HepG2 (cell line): ENCODE measurements around the gene RAD9A. TPM values are rescaled to one million over a fixed set of nuclear protein-coding genes. Genes with fewer than 3 reads are reported as not detected.

Experiments used
- AGO1 ChIP-seq: fragments of 200-400 bp; formaldehyde crosslinking; IDR thresholded peaks from 2 replicates; pipeline ENCODE4 v1.6.1; 2017; ENCODE audit warnings: mild to moderate bottlenecking, low read depth, low read length, moderate library complexity; ENCODE audit not compliant: poor library complexity, severe bottlenecking
- ARID2 ChIP-seq: sonication (generic); formaldehyde crosslinking; IDR thresholded peaks from 2 replicates; pipeline ENCODE4 v1.8.1; 2022; ENCODE audit warnings: mild to moderate bottlenecking, missing genetic modification reagents, borderline replicate concordance
- CREB1 ChIP-seq, 2 experiments: fragments of 450-650 bp in 1 of 2; IDR thresholded peaks; 2 replicates each; pipeline ENCODE4 v1.6.1; 2016 to 2017; ENCODE audit warnings: control low read depth in 1 of 2, mild to moderate bottlenecking in 1 of 2, missing compliant biosample characterization in 1 of 2, missing genetic modification characterization in 1 of 2
- E2F5 ChIP-seq: sonication (generic); formaldehyde crosslinking; conservative IDR thresholded peaks from 2 replicates; pipeline ENCODE4 v1.4.0; 2020; ENCODE audit warnings: missing genetic modification reagents
- FOXK1 ChIP-seq: sonication (generic); formaldehyde crosslinking; IDR thresholded peaks from 2 replicates; pipeline ENCODE4 v1.4.0; 2020; ENCODE audit warnings: low read depth, missing genetic modification reagents, borderline replicate concordance
- FOXK2 ChIP-seq: fragments of 450-650 bp; IDR thresholded peaks from 2 replicates; pipeline ENCODE4 v1.6.1; 2016
- HNRNPK ChIP-seq: fragments of 200-400 bp; formaldehyde crosslinking; IDR thresholded peaks from 2 replicates; pipeline ENCODE4 v1.6.1; 2018; ENCODE audit warnings: low read length, low read depth, moderate library complexity, mild to moderate bottlenecking; ENCODE audit not compliant: poor library complexity, severe bottlenecking
- JUNB ChIP-seq: sonication (generic); formaldehyde crosslinking; IDR thresholded peaks from 2 replicates; pipeline ENCODE4 v1.8.0; 2022; ENCODE audit warnings: missing genetic modification reagents, mild to moderate bottlenecking, borderline replicate concordance
- KLF6 ChIP-seq: IDR thresholded peaks from 2 replicates; pipeline ENCODE4 v1.8.0; 2016; ENCODE audit warnings: missing biosample characterization, missing genetic modification reagents
- MXD4 ChIP-seq: IDR thresholded peaks from 2 replicates; pipeline ENCODE4 v1.6.1; 2016; ENCODE audit warnings: mild to moderate bottlenecking, missing biosample characterization, missing genetic modification reagents
- RFXANK ChIP-seq: IDR thresholded peaks from 2 replicates; pipeline ENCODE4 v1.6.1; 2016
- SAP130 ChIP-seq: IDR thresholded peaks from 2 replicates; pipeline ENCODE4 v1.6.1; 2016; ENCODE audit warnings: low read depth
- SRF ChIP-seq: IDR thresholded peaks from 2 replicates; pipeline ENCODE4 v1.6.1; 2011; ENCODE audit warnings: mild to moderate bottlenecking, low read depth, low read length, moderate library complexity
- STAG1 ChIP-seq: sonication (generic); formaldehyde crosslinking; IDR thresholded peaks from 2 replicates; pipeline ENCODE4 v1.4.0; 2020; ENCODE audit warnings: missing genetic modification reagents
- TAF1 ChIP-seq: sonication (generic); formaldehyde crosslinking; IDR thresholded peaks from 2 replicates; pipeline ENCODE4 v1.4.0; 2020; ENCODE audit warnings: missing genetic modification reagents
- ZHX1 ChIP-seq: sonication (generic); formaldehyde crosslinking; IDR thresholded peaks from 2 replicates; pipeline ENCODE4 v1.8.1; 2022; ENCODE audit warnings: low read depth, mild to moderate bottlenecking, missing genetic modification reagents
- ZNF431 ChIP-seq: sonication (generic); formaldehyde crosslinking; IDR thresholded peaks from 2 replicates; pipeline ENCODE4 v1.9.0; 2022; ENCODE audit warnings: missing genetic modification reagents, low read depth, mild to moderate bottlenecking, borderline replicate concordance
- ZNF441 ChIP-seq: sonication (generic); formaldehyde crosslinking; IDR thresholded peaks from 2 replicates; pipeline ENCODE4 v1.7.0; 2021; ENCODE audit warnings: missing genetic modification reagents, borderline replicate concordance
- ZNF563 ChIP-seq: sonication (generic); formaldehyde crosslinking; IDR thresholded peaks from 2 replicates; pipeline ENCODE4 v1.8.0; 2022; ENCODE audit warnings: mild to moderate bottlenecking, moderate library complexity, missing genetic modification reagents
- ZNF709 ChIP-seq: sonication (generic); formaldehyde crosslinking; IDR thresholded peaks from 2 replicates; pipeline ENCODE4 v1.5.0; 2020; ENCODE audit warnings: mild to moderate bottlenecking, missing genetic modification reagents
- ZNF746 ChIP-seq: sonication (generic); formaldehyde crosslinking; IDR thresholded peaks from 2 replicates; pipeline ENCODE4 v1.8.0; 2022; ENCODE audit warnings: mild to moderate bottlenecking, missing genetic modification reagents
- ZSCAN25 ChIP-seq: sonication (generic); formaldehyde crosslinking; IDR thresholded peaks from 2 replicates; pipeline ENCODE4 v1.8.0; 2022; ENCODE audit warnings: mild to moderate bottlenecking, missing genetic modification reagents
- ZSCAN9 ChIP-seq: IDR thresholded peaks from 2 replicates; pipeline ENCODE4 v1.6.1; 2016; ENCODE audit warnings: borderline replicate concordance
- ZZZ3 ChIP-seq: sonication (generic); formaldehyde crosslinking; IDR thresholded peaks from 2 replicates; pipeline ENCODE4 v1.4.0; 2020; ENCODE audit warnings: missing genetic modification reagents, mild to moderate bottlenecking, borderline replicate concordance
- polyA plus RNA-seq, 8 experiments: library from polyadenylated mRNA; depleted of rRNA in 3 of 8; stranded (reverse) in 7 of 8; unstranded in 1 of 8; fragments of >200 nt; fragmentation: Illumina TruSeq in 4 of 8; extraction: Trizol in 4 of 8; gene quantifications; 2 replicates each; pipeline versions ENCODE4 v1.2.1 to v1.2.3, GENCODE V29; 2011 to 2016; ENCODE audit warnings: low read depth in 4 of 8, missing spikeins in 1 of 8, mixed read lengths in 1 of 8; ENCODE audit not compliant: insufficient read depth in 1 of 8
- total RNA-seq, 5 experiments: library from RNA; depleted of rRNA; stranded (reverse); fragments of >200 nt; fragmentation: Illumina TruSeq; extraction: Trizol; gene quantifications; 2 replicates each; pipeline ENCODE4 v1.2.3, GENCODE V29; 2016; ENCODE audit warnings: low read depth in 1 of 5
- TF ChIP-seq, protein P1 (sequence below): sonication (generic); formaldehyde crosslinking; conservative IDR thresholded peaks from 2 replicates; pipeline ENCODE4 v1.8.1; 2023; ENCODE audit warnings: missing genetic modification reagents
- TF ChIP-seq, protein P2 (sequence below): sonication (generic); formaldehyde crosslinking; IDR thresholded peaks from 2 replicates; pipeline ENCODE4 v1.8.1; 2023; ENCODE audit warnings: mild to moderate bottlenecking, missing genetic modification reagents, borderline replicate concordance

RAD9A gene
- total and polyA plus RNA-seq, 2 of the 13 experiments (the other 11 are each of a cell fraction or from before 2014, with no cell fraction given), result 10.1 to 15.7 TPM

DNA sequence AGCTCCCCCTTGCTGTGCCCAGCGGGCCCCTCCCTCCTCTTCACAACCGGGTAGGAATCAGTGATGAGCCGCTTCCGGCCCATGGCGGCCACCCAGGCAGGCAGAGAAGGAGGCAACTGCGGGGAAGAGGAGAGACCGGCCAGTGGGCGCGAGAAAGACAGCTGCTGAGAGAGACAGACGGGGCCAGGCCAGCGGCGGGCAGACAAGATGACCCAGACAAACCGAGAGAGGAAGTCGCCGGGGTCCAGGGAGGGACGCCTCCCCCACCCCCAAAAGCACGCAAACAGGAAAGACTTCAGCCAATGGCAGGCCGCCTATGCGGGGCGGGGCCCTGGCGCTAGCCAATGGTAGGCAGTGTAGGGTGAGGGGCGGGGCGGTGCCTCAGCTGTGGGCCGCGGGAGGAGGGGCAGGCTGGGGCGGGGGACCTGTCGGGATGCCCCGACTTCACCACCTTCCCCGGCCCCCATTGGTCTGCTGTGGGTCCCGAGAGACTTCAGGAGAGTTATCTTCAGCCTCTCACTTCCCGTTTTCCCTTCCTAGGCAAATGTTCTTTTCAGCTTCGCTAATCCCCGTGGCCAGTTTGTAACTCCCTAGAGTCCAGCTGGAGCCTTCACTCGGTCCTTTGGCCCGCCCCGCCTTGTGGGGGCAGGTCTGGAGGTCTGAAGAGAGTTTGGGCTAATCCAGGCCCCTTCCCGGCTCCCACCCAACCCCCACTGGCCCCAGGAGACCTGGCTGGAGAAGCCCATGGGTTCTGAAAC, 38.3 kb upstream of the RAD9A start, which contains the start of gene POLD4 (continued):
- TF ChIP-seq CREB1 (IDR thresholded peaks at IDR 0.05) (peak; percentile 49; the same call in 1 of the 2 replicates), CREB1 (CRISPR knock-in tag; IDR thresholded peaks at IDR 0.05) (0 out of 2 replicates have a peak, but pooled peaks have one; percentile 34), ZNF709 (CRISPR knock-in tag) (no peak), SAP130 (CRISPR knock-in tag) (peak; percentile 79), ZSCAN9 (CRISPR knock-in tag) (no peak), FOXK2 (no peak), ZNF441 (CRISPR knock-in tag) (peak; percentile 29; the same call in 1 of the 2 replicates), ZHX1 (CRISPR knock-in tag) (0 out of 2 replicates have a peak, but pooled peaks have one; percentile 43), ZNF746 (CRISPR knock-in tag) (peak; percentile 70; the same call in 1 of the 2 replicates), MXD4 (CRISPR knock-in tag) (no peak; the same call in 1 of the 2 replicates), STAG1 (CRISPR knock-in tag) (no peak), SRF (no peak), JUNB (CRISPR knock-in tag) (no peak), ZNF563 (CRISPR knock-in tag) (no peak), ZZZ3 (CRISPR knock-in tag) (0 out of 2 replicates have a peak, but pooled peaks have one; percentile 0), KLF6 (CRISPR knock-in tag) (0 out of 2 replicates have a peak, but pooled peaks have one; percentile 54), ZNF431 (CRISPR knock-in tag) (no peak), TAF1 (CRISPR knock-in tag) (peak; percentile 77), RFXANK (CRISPR knock-in tag) (no peak), FOXK1 (CRISPR knock-in tag) (peak; percentile 51; the same call in 1 of the 2 replicates), ARID2 (no peak), AGO1 (peak; percentile 41), HNRNPK (no peak), ZSCAN25 (peak; percentile 31; the same call in 1 of the 2 replicates), E2F5 (no peak)
- TF ChIP-seq, protein P1, sequence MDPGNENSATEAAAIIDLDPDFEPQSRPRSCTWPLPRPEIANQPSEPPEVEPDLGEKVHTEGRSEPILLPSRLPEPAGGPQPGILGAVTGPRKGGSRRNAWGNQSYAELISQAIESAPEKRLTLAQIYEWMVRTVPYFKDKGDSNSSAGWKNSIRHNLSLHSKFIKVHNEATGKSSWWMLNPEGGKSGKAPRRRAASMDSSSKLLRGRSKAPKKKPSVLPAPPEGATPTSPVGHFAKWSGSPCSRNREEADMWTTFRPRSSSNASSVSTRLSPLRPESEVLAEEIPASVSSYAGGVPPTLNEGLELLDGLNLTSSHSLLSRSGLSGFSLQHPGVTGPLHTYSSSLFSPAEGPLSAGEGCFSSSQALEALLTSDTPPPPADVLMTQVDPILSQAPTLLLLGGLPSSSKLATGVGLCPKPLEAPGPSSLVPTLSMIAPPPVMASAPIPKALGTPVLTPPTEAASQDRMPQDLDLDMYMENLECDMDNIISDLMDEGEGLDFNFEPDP (CRISPR knock-in tag), result no peak
- TF ChIP-seq, protein P2, sequence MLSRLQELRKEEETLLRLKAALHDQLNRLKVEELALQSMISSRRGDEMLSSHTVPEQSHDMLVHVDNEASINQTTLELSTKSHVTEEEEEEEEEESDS (CRISPR knock-in tag), result no peak
